RPMI8226 (cell line): Measurements from ENCODE around the gene MROH2B.
"Not testable (repeated sequence)": the region's sequence is repeated elsewhere in the genome, so short reads cannot be mapped to it uniquely, and the experiment has no call there.

Experiments
- DNase-seq: peaks from one replicate; pipeline ENCODE4 v3.0.0-alpha.2; 2015

MROH2B gene

DNA sequence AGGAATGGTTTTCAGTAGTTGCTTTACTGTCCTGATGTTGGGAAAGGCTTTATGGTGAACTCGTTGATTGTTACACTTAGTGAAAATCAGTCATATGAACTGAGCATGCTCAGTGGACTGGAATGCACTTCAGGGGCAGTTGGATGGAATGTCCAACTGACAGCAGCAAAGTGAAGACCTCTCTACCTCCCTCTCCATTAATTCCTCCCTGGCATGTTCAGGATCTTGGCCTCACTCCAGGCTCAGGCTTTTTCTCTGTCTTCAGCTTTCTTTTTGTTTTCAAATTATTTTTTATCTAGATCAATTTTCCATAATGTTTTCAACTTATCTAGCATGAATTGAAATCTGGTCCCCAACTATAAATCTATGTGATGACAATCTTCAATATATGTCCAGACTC lies at the start of gene MROH2B:
Gene MROH2B, minus strand, starts transcription at position 101 of the 400 bp plus-strand sequence. CDS start 490 bp downstream, outside the sequence.
- DNase-seq, result no peak

DNA sequence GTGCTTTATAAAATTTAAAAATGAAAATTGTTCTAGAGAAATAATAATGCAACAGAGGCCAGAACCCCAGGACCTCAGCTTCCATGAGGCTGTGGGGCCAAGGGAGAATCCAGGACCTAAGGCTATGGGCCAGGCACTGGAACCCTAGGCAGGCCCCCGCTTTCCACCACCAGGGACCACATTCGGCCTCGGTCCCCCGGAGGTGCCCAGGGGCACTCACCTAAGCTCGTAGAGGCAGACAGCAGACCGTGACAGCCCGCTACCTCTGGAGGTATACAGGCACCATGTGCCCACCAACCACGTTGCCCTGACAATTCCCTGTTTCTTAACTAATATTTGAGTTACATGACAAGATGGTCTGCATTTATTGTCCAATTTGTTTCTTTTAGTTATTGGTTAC lies 49.5 kb upstream of the MROH2B start:
- DNase-seq, result no peak

DNA sequence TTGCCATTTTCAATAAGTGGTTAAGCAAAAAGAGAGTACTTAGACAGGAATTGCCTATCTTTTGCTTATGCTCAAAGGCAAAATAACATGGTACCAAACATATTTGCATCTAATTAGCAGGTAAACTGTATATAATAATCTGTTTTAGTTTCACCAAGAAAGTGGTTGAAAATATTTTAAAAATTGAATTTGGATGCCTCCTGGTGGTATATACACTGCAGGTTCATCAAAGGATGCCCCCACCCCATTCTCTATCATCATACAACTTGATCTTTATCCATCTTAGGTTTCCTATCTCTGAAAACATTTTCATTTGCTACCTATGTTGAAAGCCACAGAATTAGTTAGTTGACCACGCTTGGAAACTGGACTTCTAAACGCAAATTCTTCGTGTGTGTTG lies 47.0 kb upstream of the MROH2B start:
- no peak for DNase-seq

DNA sequence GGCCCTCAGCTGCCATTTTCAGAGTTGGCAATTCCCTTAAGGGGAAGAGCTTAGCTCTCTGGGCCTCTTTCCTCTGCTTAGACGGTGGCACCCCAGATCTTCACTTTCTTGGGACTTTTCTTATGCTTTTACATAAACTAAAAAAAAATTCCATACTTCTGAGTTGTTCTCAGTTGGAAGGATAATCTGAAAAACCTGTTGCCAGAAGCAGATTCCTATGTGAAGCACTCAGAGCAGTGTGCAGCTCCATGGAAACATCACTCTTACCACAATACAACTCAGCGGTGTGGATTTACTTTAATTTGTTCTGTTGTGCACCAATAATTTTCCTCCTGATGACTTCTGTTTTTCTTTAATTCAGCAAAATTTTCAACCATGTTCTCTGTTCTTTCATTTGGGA lies 44.1 kb upstream of the MROH2B start:
- DNase-seq, result no peak

DNA sequence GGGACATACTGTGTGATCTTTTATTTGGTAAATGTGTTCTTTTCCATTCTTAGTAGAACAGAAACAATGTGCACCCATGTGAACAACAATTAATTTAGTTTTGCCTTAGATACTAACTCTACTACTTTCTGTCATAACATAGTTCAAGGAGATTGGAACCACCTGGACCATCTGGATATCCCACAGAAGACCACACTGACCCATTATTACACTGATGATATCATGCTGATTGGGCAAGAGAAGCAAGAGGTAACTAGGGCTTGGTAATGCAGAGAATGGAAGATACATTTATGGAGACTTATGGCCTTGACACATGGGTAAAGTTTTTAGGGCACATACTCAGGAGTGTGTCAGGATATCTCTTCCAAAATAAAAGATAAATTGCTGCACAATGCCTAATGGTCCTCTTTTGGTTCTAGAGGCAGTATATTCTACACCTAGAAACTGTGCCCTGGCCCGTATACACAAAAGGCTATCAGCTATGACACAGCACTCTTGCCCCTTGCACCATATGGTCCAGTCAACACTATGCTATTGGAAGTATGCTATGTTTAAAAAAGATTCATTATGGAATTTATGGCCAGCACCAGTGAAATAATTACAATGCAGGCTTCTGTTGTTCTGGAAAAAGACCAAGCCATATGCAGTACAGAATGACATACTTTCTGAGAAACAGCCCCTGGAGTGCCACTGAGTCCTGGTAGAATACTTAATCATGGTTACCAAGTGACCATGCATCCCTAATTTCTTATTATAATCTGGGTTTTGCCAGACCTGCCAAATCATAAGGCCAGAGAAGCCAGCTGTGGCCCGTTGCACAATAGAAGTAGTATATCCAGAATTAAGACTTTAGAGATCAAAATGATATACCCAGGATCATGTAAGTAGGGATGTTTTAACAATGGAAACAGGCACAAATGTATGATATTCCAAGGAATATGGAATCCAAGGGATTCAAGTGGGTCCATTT lies 41.6 kb upstream of the MROH2B start:
- DNase-seq, result no peak

DNA sequence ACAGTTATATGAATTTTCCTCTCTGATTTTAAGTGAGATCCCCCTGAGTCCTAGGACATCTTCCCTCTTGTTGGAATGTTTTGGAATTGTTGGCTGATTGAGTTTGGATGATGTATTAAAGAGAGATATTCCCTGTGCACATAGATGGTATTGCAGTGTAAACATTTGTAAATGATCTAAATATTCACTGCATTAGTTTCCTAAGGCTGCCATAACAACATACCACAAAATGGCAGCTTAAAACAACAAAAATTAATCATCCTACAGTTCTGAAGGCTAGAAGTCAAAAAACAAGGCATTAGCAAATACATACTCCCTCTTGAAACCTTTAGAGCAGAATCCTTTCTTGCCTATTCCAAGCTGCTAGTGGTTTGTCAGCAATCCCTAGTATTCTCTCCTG lies 38.0 kb upstream of the MROH2B start:
- DNase-seq, result no peak

DNA sequence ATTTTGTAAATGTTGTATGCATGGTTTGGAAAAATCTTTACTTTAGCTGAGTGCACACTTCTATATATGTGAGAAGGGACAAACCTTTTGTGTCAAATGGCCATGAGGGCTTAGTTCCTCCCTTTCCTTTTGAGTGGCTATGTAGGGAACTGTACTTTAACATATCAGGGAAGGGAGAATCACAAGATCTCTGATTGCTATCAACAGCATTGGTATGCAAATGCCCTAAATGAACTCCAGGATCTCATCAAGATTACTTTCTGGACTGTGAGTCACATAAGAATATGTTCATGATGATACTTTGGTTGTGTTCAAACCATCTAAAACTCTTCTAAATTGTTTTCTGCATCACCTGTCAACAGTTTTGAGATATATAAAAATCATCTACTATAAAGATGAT lies 31.2 kb upstream of the MROH2B start:
- no peak for DNase-seq

DNA sequence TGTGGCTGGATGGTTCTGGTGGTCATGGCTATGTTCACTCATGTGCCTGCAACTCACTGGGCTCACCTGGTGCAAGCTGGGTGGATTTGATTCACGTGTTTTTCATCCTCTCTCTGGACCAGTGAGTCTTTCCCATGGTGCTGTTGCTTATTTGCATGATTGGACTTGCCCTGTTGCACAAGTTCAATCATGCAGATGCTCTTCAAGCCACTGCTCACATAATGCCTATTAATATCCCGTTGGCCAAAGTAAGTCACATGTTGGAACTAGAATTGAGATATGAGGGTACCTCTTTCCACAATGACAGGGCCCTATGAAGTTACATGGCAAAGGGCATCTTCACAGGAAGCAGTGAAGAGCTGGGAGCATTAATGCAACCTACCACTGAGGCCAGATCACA lies 26.5 kb upstream of the MROH2B start:
- DNase-seq, result no peak

DNA sequence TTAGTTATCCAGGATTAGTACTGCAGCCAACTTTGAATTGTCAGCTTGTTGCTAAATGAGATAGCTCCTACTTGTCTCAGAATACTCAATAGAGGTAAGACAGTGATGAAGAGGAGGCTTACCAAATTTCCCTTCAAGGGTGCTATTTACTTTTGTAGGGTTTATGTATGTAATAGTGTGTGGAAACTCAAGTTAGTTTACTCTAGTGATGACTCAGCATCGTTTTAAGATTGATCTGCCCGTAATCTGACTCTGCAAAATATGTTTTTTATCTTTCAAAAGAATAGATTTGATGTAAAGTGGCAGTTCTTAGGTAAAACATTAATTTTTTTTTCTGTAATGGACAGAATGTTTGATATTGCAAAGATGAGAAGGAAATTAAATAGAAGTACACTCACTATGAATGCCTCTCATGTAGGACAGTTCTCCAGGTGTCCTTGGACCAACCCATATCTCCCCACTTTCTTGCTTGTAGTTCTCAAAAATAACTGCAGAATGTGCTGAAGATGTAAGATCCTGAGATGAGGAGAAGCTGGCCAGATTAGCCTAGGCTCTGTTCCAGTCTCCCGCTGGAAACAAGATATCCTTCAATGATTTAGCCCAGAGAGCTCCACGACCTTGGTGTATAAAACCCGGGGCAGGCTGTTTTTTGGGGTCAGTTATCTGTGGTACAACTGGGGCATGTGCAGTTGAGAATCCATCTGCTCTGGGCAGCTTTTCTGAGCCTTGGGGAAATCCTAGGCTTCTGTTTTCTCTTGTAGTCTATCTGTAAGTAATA lies 24.4 kb upstream of the MROH2B start:
- no peak for DNase-seq

DNA sequence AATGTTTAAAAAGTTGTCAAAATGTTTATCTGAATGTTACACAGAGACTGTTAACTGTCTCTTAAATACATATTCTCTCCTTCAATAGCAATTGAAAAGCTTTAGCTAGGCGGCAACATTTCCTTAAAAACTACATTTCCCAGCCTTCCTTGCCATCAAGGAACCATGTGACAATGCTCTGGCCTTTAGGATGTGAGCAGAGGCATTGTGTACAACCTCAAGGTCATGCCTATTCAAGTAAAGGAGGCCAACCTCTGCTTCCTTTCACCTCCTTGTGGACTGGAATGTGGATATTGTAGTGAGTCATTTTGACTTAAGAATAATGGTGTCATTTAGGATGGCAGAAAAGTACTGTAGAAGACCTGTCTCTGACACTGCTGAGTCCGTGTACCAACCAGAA lies 23.7 kb upstream of the MROH2B start:
- no peak for DNase-seq

DNA sequence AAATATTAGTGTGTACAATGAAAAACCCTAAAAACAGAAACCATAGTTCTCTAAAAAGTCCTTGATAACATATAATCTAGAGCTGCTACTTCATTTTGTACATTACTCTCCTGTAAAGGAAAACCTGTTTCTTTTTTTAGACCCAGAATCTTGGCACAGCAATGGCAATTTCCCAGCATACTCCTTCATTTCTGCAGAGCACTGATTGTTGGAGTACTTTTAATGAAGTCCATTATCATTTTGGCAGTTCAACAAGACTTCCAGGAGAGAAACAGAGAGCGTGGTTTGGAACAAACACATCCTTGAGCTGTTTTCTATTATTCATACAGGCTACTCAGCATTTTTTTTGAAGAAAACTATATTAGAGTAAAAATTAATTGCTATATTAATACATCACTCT lies 22.7 kb upstream of the MROH2B start:
- DNase-seq, result no peak

DNA sequence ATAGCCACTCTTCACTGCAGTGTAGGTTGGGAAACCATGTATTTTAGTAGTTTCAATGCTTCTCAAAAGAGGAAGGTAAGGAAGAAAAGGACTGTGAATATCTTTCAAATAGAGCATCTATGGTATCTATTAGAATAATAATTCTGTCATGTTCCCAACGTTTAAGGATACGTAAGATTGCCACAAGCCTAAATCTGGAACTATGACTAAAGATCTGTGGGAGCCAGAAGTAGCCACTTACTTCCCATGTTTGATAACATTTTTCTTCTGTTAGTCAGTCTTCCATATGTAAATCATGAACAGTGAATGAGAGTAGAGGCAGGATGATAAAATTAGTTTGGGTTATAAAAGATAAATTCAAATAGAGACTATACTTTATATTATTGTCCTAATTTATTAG lies 16.3 kb upstream of the MROH2B start:
- no peak for DNase-seq

DNA sequence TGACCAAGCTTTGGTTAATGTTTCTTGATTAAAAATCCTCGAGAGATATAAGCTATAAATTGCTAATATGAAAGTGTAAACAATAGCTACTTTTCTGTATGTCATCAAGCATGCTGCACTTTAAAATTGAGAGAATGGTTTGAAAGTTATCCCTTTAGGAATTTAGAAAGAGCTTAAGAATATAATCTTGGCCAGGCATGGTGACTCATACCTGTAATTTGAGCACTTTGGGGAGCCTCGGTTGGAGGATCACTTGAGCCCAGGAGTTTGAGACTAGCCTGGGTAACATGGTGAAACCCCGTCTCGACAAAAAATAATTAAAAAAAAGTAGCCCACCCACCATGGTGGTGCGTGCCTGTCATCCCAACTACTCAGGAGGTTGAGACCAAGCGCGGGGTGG lies 12.2 kb upstream of the MROH2B start:
- DNase-seq, result no peak

DNA sequence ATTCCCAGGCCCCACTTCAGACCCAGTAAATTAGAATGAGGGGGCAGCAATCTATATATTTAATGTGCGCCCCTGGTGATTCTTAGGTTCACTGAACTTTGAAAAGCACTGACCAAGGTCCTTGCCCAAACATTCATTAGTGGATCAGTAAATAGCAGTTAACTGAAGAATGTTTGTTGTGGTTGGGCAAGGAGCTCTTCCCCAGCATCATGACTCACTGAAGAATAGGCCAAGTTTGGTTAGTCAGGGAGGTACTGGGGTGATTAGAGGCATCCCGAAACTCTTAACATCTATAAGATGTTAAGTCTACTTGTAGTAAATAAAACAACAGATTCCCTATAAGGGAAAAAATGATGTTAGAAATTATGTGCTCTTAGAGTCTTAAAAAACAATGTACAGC lies 833 bp upstream of the MROH2B start:
- no peak for DNase-seq

DNA sequence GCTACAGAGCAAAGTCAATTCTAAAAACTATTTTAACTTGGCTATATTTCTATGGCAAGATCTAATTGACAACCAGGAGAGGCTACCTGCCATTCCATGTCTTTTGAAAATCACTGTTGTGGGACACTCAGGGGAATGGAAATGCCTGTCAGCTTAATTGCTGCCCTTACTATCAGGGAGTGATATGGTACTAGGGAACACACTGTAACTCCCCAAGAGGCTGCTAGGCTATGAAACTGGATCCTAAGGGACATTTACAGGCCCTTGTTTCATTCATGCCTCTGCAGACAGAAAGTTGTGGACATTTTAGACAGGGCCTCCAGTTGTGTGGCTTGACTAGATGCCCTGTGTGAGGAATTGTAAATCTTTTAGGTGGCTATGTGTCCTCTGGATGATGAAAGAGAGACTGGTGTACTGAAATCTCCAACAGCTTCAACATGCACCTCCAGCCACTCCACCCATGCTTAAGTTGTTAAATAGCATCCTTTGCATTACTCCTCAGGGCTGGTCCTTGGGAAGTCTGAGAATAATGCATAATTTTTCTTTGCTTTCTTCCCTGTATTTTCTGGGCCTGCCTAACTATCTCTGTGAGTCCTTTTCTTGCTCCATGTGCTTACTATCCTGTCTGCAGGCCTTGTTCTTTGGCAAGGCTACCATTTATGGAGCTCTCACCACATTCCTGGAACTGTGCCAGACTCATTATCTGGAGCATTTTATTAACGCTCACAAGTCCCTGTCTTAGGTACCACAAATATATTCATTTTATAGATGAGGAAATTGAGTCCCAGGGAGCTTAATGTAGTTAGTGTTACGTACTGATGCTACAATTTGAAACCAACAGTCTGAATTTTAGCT lies 3.2 kb downstream of the MROH2B start:
- peak; percentile 11 for DNase-seq

DNA sequence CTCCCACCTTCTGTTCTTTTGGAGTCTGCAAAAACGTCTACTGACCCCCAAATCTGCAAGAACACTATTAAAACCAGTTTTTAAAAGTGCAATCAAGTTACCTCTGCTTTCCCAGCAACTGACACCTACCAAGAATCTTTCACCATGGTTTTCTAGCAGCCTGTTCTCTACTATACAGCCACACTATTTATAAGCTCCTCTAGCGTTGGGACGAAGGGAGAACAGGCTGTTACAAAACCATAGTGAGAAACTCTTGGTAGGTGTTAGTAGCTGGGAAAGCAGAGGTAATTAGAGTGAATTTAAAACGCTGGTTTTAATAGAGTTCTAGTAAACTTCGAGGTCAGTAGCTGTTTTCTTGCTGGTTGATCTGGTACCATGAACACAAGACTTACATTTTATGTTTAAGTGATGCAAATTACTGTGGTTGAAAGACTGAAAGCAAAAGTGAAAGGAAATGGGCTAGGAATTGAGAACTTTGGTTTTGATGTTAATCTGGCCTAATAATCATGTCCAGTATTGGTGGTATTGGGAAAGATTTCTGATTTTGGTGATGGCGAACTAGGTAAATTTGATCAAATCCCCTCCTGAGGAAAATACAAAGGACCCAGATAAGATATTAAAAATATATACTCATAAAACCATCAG lies 5.3 kb downstream of the MROH2B start:
- no peak for DNase-seq

DNA sequence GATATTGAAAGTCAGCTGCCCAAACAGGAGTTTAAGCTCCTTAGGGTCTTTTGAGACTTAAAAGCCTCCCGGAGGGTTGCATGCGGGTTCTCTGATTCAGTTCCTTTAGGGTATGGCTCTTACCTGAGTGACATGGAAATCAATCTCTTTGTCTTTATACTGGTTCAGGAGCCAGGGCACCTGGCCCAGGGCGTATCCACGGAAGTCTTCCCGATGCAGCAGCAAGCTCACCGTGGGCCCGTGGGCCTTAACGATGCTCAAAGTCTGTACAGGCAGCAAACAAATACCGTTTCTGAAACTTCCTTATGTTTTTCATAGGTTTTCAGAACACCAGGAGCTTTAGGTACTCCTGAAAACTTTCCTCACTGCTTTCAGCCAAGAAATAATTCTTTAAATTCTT lies 13.2 kb downstream of the MROH2B start:
- DNase-seq, result no peak

DNA sequence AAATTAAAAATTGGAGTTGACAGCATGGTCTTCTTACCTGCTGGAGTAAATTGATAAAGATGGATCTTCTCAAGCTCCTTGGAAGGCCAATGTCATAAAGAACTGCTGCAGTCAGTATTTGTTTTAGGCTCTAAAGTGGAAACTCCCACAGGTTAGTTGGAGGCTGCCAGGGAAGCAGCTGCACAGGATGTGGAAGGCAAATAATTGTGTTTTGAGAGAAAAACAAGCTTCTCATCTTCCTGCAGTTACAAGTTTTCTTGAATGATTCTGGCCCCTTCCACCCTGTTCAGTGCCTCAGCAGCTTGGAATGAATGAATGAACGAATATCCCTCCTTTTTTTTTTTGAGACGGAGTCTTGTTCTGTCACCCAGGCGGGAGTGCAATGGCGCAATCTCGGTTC lies 13.9 kb downstream of the MROH2B start:
- no peak for DNase-seq

DNA sequence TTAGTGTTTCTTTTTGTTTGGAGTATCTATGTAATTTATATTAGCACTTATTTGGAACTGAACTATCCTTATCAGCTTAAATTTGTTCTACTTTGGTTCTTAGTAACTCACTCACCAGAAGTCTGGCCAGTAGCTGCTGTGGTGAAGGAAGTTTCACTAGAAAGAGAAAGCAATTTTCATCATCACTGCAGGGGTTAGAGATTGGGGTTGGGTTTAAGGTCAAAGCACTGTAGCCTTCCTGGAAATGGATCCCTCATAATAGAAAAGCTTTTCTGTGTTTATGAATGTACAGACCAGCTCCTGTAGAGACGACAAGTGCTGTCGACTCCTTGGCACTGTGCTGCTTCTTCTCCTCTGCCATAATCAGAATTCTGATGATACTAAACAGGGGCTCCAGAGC lies 22.2 kb downstream of the MROH2B start:
- no peak for DNase-seq

DNA sequence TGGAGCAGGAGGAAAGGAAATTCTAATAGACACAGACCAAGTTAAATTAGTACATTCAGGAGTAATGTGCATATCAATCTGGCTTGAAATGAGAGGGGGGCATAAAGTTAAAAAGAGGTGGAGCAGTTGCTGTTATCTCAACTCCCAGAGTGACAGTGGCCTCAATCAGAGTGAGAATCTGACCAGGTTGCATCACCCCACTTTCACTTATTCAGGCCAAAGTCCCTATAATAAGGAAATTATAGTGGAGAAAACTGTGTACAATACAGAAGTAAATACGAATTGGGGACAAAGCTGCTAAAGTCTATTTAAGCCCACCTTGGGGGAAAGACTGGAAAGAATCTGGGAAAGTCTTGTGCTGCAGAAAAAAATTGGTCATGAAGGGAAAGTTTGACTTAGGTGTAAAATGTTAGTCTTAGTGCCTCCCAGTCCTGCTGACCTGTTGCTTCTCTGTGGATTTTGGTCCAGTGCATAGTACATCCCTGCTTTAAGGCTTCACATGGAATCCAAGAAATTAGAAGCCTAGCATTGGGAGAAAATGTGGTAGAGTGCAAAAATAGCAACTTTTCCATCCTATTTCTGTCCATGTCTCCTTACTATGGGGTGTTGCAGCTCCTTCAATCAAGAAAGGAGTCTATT lies 27.9 kb downstream of the MROH2B start:
- no peak for DNase-seq

DNA sequence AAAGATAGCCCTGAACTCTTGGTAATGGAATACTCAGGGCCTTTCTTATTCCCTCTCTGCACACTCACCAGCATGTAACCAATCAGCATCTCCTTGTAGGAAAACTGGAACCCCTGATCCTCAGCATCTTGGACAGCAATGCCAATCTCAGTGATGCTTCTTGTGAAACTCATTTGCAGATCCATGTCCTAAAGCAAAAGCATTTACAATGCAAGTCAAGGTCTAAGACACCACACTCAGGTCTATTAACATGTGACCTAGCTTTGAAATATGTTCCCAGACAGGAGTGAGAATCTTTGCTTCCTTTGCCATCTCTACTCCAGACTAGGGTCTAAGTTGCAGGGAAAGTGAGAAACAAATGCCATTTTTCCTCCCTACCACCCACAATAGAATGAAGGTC lies 38.2 kb downstream of the MROH2B start:
- no peak for DNase-seq

DNA sequence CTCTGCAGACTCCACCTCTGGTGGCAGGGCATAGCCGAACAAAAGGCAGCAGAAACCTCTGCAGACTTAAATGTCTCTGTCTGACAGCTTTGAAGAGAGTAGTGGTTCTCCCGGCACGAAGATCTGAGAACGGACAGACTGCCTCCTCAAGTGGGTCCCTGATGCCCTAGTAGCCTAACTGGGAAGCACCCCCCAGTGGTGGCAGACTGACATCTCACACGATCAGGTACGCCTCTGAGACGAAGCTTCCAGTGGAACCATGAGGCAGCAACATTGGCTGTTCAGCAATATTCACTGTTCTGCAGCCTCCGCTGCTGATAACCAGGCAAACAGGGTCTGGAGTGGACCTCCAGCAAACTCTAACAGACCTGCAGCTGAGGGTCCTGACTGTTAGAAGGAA lies 48.5 kb downstream of the MROH2B start:
- not testable (repeated sequence) for DNase-seq
